MM.1S (cell line): ENCODE data around the gene CRKL.

Experiments used
- DNase-seq: peaks from one replicate; pipeline ENCODE4 v3.0.0-alpha.2; 2015
- H2AFZ ChIP-seq: fragments of 300-600 bp; sonication (generic); 2 replicates; pipeline ENCODE4 v1.6.0; 2016; ENCODE audit warnings: antibody characterized with exemption, low read length
- H3F3A ChIP-seq: fragments of 300-600 bp; sonication (generic); 2 replicates; pipeline ENCODE4 v1.6.1; 2016; ENCODE audit warnings: mild to moderate bottlenecking, antibody characterized with exemption, low read length, moderate library complexity, mixed read lengths; ENCODE audit not compliant: insufficient read depth
- H3K27ac ChIP-seq: fragments of 300-600 bp; sonication (generic); 2 replicates; pipeline ENCODE4 v1.5.1; 2016; ENCODE audit warnings: mild to moderate bottlenecking, low read length
- H3K27me3 ChIP-seq: fragments of 300-600 bp; sonication (generic); replicated peaks from 2 replicates; pipeline ENCODE4 v1.6.0; 2016; ENCODE audit warnings: low read length; ENCODE audit not compliant: insufficient read depth
- H3K36me3 ChIP-seq: fragments of 300-600 bp; sonication (generic); replicated peaks from 2 replicates; pipeline ENCODE4 v1.6.1; 2016; ENCODE audit warnings: mild to moderate bottlenecking, low read length, mixed read lengths; ENCODE audit not compliant: insufficient read depth
- H3K4me1 ChIP-seq: fragments of 300-600 bp; sonication (generic); 2 replicates; pipeline ENCODE4 v1.6.1; 2016; ENCODE audit warnings: low read length, mixed read lengths
- H3K4me2 ChIP-seq: fragments of 300-600 bp; sonication (generic); 2 replicates; pipeline ENCODE4 v1.6.0; 2016; ENCODE audit warnings: low read depth, low read length
- H3K4me3 ChIP-seq: fragments of 300-600 bp; sonication (generic); 2 replicates; pipeline ENCODE4 v1.5.1; 2016; ENCODE audit warnings: low read length, mixed read lengths
- H3K79me2 ChIP-seq: fragments of 300-600 bp; sonication (generic); 2 replicates; pipeline ENCODE4 v1.6.1; 2016; ENCODE audit warnings: mixed run types, low read length, mixed read lengths
- H3K9ac ChIP-seq: fragments of 300-600 bp; sonication (generic); 2 replicates; pipeline ENCODE4 v1.6.1; 2016; ENCODE audit warnings: low read length, mixed read lengths
- H3K9me2 ChIP-seq: fragments of 300-600 bp; sonication (generic); replicated peaks from 2 replicates; pipeline ENCODE4 v1.6.1; 2016; ENCODE audit warnings: mild to moderate bottlenecking, low read length, mixed read lengths; ENCODE audit not compliant: insufficient read depth
- H3K9me3 ChIP-seq: fragments of 300-600 bp; sonication (generic); replicated peaks from 2 replicates; pipeline ENCODE4 v1.6.1; 2016; ENCODE audit warnings: mild to moderate bottlenecking, low read length, mixed read lengths; ENCODE audit not compliant: insufficient read depth
- H4K20me1 ChIP-seq: fragments of 300-600 bp; sonication (generic); 2 replicates; pipeline ENCODE4 v1.6.1; 2016; ENCODE audit warnings: mild to moderate bottlenecking, low read length, moderate library complexity, mixed read lengths; ENCODE audit not compliant: insufficient read depth
- EZH2 ChIP-seq: fragments of 300-600 bp; sonication (generic); optimal IDR thresholded peaks from 2 replicates; pipeline ENCODE3; 2017; ENCODE audit warnings: low read depth, mild to moderate bottlenecking, antibody characterized with exemption, low read length, mixed read lengths
- EZH2phosphoT487 ChIP-seq: fragments of 300-600 bp; sonication (generic); IDR thresholded peaks from 2 replicates; pipeline ENCODE4 v1.6.1; 2018; ENCODE audit warnings: antibody characterized with exemption, low read length
- TF ChIP-seq, protein P1 (sequence below): fragments of 300-600 bp; sonication (generic); IDR thresholded peaks from 2 replicates; pipeline ENCODE4 v1.5.1; 2016; ENCODE audit warnings: antibody characterized with exemption, low read length, mixed read lengths

CRKL gene

DNA sequence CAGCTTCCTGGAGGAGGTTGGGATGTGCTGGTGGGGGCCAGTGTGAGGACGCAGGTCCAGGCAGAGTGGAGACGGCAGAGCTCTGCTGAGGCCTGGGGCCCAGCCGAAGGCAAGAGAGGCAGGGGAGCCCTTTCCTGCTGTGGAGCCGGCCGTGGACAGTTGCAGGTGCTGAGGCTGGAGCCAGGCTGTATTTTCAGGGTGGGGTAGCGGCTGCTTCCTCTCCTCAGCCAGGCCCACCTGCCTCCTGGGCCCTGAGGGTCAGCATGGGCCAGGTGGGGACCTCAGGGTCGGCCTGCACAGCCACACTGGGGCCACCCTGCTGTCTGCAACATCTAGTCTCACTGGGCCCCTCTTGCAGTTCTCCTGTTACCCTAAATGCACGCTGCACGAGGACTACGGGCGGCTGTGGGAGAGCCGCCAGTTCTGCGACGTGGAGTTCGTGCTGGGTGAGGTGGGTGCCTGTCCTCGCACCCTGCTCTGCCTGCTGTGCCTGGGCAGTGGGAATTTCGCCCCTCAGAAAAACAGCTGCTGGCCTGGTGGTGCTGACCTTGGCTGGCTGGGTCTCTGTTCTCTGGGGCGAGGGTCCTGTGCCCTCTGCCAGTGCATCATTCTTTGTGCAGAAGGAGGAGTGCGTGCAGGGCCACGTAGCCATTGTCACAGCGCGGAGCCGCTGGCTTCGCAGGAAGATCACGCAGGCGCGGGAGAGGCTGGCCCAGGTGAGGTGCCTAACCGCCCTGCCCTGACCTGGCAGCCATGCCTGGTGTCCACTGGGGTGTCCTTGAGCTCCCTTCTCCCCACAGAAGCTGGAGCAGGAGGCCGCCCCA, 76.3 kb downstream of the CRKL start:
- TF ChIP-seq, protein P1, sequence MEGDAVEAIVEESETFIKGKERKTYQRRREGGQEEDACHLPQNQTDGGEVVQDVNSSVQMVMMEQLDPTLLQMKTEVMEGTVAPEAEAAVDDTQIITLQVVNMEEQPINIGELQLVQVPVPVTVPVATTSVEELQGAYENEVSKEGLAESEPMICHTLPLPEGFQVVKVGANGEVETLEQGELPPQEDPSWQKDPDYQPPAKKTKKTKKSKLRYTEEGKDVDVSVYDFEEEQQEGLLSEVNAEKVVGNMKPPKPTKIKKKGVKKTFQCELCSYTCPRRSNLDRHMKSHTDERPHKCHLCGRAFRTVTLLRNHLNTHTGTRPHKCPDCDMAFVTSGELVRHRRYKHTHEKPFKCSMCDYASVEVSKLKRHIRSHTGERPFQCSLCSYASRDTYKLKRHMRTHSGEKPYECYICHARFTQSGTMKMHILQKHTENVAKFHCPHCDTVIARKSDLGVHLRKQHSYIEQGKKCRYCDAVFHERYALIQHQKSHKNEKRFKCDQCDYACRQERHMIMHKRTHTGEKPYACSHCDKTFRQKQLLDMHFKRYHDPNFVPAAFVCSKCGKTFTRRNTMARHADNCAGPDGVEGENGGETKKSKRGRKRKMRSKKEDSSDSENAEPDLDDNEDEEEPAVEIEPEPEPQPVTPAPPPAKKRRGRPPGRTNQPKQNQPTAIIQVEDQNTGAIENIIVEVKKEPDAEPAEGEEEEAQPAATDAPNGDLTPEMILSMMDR, result no peak
- TF ChIP-seq EZH2 (no peak), EZH2phosphoT487 (no peak)
- Histone ChIP-seq H3K9me3 (no peaks in the 10 kb centered on the region), H3K4me1 (no peaks in the 10 kb centered on the region), H3K36me3 (no peaks in the 10 kb centered on the region), H3K9ac (no peak overlapping the region), H3K79me2 (no peaks in the 10 kb centered on the region), H3F3A (no peaks in the 10 kb centered on the region; the same call in 1 of the 2 replicates), H3K27me3 (no peaks in the 10 kb centered on the region), H2AFZ (no peak overlapping the region), H3K9me2 (no peaks in the 10 kb centered on the region), H3K27ac (no peak overlapping the region), H3K4me2 (no peak overlapping the region), H4K20me1 (no peaks in the 10 kb centered on the region), H3K4me3 (no peak overlapping the region)
- DNase-seq, result no peak

DNA sequence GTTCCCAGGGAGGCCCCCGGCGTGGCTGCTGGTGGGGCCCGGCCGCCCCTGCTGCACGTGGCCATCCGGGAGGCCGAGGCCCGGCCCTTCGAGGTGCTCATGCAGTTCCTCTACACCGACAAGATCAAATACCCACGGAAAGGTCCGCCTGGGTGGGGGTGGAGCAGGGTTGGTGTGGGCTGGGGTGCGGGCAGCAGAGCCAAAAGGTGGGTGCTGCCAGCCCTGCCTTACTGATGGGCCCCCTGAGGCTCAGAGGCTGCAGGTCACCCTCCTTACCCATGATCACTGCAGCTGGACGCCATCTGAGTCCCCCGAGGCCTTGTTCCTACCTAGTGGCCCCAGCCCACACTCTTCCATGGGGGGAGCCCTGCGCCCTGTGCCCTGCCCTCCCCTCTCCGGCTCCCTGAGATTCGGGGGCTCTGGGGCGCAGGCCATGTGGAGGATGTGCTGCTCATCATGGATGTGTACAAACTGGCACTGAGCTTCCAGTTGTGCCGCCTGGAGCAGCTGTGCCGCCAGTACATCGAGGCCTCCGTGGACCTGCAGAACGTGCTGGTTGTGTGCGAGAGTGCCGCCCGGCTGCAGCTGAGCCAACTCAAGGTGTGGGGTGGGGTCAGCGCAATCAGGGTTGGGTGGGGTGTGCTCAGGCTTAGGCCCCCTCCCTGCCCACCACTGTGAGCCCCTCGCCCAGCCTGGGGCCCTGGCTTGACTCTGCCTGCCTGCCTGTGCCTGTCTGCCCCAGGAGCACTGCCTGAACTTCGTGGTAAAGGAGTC, 77.1 kb downstream of the CRKL start:
- no peak overlapping the region for H3K9ac ChIP-seq
- TF ChIP-seq, protein P1, result no peak
- no peak for TF ChIP-seq EZH2
- TF ChIP-seq EZH2phosphoT487, result no peak

DNA sequence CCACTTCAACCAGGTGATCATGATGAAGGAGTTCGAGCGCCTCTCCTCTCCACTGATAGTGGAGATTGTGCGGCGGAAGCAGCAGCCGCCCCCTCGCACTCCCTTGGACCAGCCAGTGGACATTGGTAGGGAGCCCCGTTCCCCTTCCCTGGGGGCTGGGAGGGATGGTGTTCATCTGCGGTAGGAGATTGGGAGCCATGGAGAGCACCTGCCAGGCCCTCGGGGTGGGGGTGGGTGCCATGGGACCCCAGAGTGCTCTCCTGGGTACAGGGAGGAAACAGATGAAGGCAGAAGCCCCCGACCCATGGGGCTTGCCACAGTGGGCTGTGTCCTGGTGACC, 77.7 kb downstream of the CRKL start:
- H3K36me3 ChIP-seq, result no peaks in the 10 kb centered on the region
- no peaks in the 10 kb centered on the region for H3K9me2 ChIP-seq
- no peak overlapping the region for H3K9ac ChIP-seq
- H3K79me2 ChIP-seq, result peaks cover 5% of the 10 kb centered on the region
- no peaks in the 10 kb centered on the region for H3K27me3 ChIP-seq
- no peak overlapping the region for H2AFZ ChIP-seq
- no peaks in the 10 kb centered on the region; the same call in 1 of the 2 replicates for H3F3A ChIP-seq
- no peaks in the 10 kb centered on the region for H3K9me3 ChIP-seq
- no peak for DNase-seq
- TF ChIP-seq EZH2 (no peak), EZH2phosphoT487 (no peak)
- TF ChIP-seq, protein P1, result no peak
- no peaks in the 10 kb centered on the region for H4K20me1 ChIP-seq
- no peak overlapping the region for H3K4me2 ChIP-seq
- H3K27ac ChIP-seq, result no peak overlapping the region
- no peaks in the 10 kb centered on the region for H3K4me1 ChIP-seq
- H3K4me3 ChIP-seq, result no peak overlapping the region

More for the DNA sequence above, 77.1 kb downstream of the CRKL start:
- Histone ChIP-seq H4K20me1 (no peaks in the 10 kb centered on the region), H3K4me2 (no peak overlapping the region), H3K36me3 (no peaks in the 10 kb centered on the region), H3K9me3 (no peaks in the 10 kb centered on the region), H3F3A (no peaks in the 10 kb centered on the region; the same call in 1 of the 2 replicates), H2AFZ (no peak overlapping the region), H3K79me2 (no peaks in the 10 kb centered on the region), H3K27ac (no peak overlapping the region), H3K9me2 (no peaks in the 10 kb centered on the region), H3K4me3 (no peak overlapping the region), H3K4me1 (no peaks in the 10 kb centered on the region), H3K27me3 (no peaks in the 10 kb centered on the region)
- no peak for DNase-seq
